Erythroblast (primary cell): ENCODE data around the gene NPAS2.

Experiments used
- GATA1 ChIP-seq: IDR thresholded peaks from 2 replicates; pipeline ENCODE4 v1.6.1; 2011; ENCODE audit warnings: low read depth, mild to moderate bottlenecking, control low read depth, low read length, moderate library complexity
- POLR2A ChIP-seq: IDR thresholded peaks from 2 replicates; pipeline ENCODE4 v1.6.1; 2011; ENCODE audit warnings: mild to moderate bottlenecking, low read length

DNA sequence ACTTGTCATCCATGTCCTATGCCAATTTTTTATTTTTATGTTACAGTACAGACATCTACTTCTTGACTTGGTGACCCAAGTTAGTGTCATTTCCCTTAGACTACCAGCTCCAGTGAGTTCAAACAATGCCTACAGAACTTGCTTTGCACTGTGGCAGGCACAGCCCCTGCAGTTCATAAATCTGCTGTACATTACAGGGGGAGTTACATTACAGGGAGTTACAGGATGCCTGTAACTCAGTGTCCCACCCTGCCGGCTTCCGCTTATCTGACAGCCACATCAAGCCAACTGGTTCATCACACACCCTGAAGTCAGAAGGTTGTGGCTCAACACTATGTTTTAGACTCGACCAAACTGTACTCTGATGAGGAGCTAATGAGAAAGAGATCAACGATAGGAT lies 7.8 kb upstream of the NPAS2 start:
- TF ChIP-seq POLR2A (no peak), GATA1 (no peak)
